ENCODE results near the gene HSDL2.
"Not testable (repeated sequence)": the region's sequence is repeated elsewhere in the genome, so short reads cannot be mapped to it uniquely, and the experiment has no call there.

Gene HSDL2

DNA sequence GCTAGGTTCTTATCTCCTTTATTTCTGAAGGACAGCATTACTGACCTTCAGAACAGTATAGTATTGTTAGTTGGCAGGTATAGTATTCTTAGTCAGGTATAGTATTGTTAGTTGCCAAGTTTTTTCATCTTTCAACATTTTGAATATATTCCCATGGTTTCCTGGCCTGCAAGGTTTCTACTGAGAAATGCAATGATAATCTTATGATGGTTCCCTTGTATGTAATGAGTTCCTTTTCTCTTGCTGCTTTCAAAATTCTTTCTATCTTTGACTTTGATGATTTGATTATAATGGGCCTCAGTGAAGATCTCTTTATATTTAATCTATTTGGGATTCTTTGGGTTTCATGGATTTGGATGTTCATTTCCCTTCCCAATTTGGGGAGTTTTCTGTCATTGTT is 12.4 kb upstream of the HSDL2 start:
- DNase-seq, result no peak

DNA sequence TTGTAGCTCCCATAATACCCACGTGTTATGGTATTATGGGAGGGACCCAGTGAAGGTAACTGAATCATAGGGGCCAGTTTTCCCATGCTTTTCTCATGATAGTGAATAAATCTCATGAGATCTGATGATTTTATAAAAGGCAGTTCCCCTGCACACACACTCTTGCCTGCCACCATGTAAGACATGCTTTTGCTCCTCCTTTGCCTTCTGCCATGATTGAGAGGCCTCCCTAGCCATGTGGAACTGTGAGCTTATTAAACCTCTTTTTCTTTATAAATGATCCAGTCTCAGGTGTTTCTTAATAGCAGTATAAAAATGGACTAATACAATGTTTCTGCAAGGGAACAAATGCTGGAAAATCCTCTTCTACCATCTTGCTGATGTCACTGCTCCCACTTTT is 10.1 kb upstream of the HSDL2 start:
- DNase-seq, result no peak

DNA sequence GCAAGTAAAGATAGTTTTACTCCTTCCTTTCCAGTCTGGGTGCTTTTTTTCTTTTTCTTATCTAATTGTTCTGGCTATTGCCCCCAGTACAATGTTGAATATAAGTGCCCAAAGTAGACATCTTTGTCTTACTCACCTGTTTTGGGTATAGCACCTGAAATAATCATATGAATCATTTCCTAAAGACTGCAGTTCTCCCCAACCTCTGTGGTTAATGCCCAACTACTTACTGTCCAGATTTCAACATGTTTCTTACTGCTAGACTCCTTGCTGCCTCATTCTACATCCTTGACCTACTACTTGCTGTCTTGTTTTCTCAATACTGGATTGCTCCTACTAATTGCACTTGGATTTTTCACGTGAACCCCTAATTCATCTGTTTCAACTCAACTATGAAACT is 8.8 kb upstream of the HSDL2 start:
- no peak for DNase-seq

DNA sequence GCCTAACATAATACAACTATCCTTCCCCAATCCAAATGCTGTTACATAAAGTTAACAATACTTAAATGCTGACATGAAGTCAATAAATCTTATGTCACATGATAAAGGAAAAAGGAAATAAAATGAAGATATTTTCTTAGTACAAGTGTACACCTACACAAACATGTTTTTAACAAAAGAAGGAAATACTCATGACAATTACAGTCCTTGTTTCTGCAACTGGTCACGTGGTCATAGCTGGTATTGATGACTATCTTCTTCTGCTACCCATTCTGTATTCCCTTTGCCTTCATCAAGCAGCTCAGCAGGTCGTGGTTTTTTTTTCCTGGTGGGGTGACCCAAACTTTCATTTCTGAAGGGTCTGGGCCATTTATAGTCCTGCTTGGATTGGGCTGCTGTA is 6.2 kb upstream of the HSDL2 start:
- DNase-seq, result not testable (repeated sequence)

DNA sequence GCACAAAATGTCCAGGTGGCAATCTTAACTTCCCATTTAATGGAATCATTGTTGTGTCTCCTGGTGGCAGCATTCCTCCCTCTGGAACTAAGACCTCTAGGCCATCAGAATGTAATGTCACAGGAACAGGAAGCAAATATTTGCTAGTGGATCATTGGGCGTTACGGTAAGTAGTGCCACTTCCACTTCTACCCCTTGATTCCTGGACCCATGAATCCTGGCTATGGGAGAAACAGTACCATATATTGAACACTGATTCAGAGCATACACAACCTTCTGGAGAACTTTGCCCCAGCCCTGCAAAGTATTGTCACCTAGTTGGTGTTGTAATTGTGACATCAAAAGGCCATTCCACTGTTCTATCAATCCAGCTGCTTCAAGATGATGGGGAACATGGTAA is 5.7 kb upstream of the HSDL2 start:
- DNase-seq, result not testable (repeated sequence)

DNA sequence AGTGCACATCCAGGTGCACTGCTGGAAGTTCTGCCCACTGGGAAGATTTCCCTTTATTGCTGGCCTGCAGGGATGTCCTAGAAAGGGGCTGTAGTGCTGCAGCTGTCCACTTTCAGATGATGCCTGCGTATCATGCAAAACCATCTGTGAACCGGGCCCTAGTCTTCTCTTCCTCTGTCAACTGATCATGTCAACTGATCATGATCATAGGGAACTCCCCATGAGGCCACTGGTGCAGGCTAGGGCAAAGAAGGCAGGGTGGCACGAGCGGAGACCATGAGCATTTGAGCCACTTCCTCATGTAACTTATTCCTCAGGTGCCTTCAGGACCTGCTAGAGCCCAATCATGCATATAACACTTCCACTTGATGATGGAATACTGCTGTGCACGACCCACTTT is 4.5 kb upstream of the HSDL2 start:
- no peak for DNase-seq

DNA sequence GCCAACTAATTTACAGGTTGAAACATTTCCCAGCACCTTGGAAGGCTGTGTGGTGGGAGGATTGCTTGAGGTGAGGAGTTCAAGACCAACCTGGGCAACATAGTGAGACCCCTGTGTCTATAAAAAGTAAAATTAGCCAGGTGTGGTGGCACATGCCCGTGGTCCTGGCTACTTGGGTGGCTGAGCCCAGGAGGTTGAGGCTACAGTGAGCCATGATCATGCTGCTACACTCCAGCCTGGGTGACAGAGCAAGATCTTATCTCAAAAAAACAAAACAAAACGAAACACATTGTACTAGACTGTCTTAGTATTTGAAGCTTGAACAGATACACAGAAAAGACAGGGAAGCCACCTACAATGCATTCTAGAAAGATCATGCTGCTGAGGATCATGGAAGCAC is 2.8 kb upstream of the HSDL2 start:
- DNase-seq, result no peak

DNA sequence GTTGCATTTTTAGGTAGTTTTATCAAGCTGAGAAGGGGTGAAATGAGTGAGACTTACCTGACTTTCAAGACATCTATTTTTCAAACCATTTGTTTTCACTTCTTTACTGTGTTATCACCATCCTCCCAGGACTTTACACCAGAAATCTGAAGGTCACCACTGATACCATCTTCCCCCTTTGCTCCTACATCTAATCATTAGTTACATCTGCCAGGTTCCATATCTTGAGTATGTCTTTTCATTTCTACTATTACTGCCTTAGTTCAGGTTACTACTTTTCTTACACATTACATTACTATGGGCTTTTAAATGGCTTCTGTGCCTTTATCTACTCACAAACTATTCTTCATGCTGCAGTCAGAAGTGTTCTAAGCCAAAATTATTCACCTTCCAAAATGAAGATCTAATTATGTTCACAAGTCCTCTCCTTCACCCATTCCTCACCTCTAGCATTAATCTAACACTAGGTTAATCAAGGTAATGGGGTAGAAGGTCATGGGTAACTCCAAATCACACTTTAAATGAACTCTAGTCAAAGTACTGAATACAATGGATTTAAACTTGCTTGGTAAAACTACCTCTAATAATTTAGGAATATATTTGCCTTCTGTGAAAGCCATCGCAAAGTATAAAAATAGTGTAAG is 2.1 kb upstream of the HSDL2 start:
- no peak for DNase-seq

DNA sequence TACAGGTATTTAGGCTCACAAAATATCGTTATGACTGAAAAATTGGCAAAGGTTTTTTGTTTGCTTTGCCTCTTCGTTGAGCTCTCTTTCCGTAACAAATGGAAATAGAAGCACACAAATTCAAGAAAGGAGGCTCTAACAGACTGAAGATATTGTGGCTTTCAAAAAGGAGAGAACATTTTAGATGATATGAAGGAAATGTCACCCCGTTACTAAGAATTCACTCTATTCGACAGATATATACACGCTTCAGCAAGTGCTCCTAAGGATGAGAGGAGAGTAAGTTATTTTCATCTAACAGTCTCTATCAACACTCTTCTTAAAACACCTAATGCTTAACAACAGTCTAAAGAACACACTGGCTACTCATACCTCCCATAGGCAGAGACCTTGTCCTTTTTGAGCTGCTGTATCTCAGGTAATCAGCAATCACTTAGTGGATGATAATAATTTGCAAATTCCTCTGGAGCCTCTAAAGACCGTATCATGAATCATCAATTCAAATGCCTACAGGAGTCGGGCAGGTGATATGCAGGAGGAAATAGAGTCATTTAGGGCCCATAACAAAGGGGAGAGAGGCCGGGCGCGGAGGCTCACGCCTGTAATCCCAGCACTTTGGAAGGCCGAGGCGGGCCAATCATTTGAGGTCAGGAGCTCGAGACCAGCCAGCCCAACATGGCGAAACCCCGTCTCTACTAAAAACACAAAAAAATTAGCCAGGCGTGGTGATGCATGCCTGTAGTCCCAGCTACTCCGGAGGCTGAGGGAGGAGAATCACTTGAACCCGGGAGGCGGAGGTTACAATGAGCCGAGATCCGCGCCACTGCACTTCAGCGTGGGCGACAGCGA is 1.4 kb upstream of the HSDL2 start:
- peak; percentile 27 for DNase-seq

DNA sequence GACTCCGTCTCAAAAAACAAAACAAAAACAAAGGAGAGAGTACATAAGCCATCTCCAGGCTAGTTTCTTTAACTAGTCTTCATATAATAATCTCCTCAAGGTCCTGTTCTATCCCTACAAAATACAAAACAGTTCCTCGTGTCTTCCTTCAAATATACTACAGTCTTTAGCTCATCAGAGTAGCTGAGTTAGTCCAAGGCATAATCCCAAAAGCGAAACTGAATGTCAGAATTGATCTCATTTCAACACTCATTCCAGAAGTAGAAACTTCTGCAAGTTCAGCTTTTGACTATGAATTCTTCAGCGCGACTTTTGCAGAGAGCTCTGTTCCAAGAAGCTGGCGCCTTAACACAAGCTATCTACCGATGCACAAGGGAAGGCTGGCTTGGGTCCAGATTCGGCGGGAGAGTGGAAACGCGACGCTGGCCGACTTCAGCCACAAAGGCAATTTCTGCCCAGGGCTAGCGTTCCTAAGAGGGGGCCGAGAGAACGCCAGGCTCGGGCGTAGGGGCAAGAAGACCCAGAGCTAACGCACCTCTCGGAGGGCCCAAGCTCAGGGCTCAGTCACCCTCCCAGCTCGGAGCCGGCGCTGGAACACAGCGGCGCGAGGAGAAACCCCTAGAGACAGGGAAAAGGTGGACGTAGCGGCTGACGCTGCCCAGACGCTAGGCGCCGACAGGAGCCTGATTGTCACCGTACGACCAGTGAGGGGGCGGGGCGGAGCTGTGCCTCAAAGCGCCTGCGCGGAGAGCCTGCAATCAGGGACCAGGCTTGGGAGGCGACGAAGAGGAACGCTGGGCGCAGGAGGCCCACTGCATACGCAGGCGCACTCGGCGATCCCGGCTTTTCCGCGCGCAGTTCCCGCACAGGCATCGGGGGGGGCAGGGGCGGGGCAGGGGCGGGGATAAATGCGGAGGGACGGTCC is 469 bp upstream of the HSDL2 start:
- DNase-seq, result peak; percentile 98

DNA sequence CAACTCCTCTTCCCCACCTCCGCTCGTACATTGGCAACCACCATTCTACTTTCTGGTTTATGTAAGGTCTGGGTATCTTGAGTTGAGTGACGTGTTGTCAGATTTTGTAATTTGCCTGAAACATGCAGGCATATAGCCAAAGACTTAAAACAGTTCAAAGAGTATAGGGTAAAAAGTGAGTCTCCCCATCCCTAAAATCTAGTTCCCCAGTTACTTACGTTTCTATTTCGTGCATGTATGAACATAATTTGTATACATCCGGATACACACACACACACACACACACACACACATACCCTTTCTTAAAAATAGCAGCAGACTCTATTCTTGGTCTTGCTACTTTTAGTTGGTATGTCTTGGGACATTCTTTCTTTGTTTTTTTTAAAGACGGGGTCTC is 915 bp downstream of the HSDL2 start:
- DNase-seq, result no peak

DNA sequence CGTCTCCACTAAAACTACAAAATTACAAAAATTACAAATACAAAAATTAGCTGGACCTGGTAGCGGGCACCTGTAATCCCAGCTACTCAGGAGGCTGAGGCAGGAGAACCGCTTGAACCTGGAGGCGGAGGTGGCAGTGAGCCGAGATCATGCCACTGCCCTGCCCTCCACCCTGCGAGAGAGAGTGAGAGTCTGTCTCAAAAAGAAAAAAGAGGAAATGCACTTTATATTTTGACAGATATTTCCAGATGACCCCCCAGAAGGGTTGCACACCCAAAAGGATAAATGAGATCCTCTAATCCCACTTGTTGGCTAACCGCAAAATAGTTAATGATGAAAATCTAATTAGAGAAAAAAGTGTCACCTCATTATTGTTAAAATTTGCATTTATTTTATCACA is 2.2 kb downstream of the HSDL2 start:
- DNase-seq, result no peak

DNA sequence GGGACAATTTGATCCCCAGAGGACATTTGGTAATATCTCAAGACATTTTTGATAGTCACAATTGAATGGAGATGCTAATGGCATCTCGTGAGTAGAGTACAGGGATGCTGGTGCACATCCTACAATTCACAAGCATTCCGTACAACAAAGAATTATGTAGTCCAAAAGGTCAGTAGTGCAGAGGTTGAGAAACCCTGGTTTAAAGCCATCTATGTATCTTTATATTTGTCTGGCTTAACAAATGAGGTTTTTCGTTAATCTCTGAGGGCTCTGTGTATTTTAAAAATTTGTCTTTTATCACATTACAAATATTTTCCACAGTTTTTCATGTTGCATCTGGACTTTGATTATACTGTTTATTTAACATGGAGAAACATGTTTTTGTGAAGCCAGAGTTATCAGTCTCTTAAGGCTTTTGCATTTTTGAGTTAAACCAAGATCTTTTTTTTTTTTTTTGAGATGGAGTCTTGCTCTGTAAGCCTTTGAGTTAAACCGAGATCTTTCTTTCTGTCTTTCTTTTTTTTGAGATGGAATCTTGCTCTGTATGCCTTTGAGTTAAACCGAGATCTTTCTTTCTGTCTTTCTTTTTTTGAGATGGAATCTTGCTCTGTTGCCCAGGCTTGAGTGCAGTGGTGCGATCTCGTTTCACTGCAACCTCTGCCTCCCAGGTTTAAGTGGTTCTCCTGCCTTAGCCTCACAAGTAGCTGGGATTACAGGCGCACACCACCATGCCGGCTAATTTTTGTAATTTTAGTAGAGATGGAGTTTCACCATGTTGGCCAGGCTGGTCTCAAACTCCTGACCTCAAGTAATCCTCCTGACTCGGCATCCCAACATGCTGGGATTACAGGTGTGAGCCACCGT is 2.8 kb downstream of the HSDL2 start:
- DNase-seq, result no peak

DNA sequence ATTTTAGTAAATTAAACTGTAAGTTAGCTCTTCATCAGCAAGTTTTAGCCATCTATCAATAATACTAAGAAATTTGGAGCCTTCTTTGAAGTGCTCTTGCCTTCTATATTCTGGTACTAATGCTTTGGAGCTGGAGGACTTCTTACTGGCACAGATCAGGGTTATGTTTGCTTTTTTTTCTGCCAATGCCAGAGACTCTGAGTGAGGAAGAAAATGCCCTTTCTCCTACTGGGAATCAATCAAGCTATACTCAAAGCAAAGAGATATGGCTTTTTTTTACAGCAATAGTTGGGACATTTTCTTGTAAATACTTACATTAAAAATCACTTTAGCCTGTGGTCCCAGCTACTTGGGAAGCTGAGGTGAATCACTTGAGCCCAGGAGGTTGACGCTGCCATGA is 4.3 kb downstream of the HSDL2 start:
- DNase-seq, result no peak

DNA sequence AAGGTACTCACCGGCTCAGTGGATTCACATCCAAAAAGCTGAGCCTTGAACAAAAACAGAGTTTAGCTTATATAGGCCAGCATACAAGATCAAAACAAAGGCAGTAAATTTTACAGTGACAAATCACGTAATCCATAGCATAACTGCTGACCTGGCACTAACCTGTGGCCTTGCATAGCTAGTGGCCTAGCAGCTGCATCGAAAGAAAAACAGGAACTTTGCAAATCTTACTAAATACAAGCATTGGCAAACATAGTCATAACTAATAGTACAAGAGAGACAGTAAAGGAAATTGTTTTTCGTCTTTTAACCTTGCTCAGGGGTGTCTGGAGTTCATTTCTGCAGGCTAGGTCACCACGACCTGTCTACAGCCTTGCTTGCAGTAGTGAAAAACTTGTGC is 4.8 kb downstream of the HSDL2 start:
- DNase-seq, result no peak

DNA sequence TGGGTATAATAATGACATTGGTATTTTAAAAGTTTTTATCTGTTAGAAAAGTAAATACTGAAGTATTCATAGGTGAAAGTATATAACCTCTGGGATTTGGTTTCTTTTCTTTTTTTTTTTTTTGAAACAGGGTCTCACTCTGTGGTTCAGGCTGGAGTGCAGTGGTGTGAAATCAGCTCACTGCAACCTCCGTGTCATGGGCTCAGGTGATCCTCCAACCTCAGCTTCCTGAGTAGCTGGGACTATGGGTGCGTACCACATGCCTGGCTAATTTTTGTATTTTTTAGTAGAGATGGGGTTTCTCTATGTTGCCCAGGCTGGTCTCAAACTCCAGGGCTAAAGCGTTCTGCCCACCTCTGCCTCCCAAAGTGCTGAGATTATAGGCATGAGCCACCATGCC is 7.2 kb downstream of the HSDL2 start:
- no peak for DNase-seq

DNA sequence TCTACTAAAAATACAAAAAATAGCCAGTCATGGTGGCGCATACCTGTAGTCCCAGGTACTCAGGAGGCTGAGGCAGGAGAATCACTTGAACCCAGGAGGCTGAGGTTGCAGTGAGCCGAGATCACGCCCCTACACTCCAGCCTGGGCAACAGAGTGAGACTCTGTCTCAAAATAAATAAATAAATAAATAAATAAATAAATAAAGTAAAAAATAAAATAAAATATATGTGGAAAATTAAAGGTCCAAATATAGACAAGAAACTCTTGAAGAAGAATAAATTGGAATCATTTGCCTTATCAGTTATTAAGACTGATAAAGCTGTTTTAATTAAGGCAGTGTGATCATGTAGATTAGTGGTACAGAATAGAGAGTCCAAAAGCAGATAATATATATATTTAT is 10.0 kb downstream of the HSDL2 start:
- not testable (repeated sequence) for DNase-seq

DNA sequence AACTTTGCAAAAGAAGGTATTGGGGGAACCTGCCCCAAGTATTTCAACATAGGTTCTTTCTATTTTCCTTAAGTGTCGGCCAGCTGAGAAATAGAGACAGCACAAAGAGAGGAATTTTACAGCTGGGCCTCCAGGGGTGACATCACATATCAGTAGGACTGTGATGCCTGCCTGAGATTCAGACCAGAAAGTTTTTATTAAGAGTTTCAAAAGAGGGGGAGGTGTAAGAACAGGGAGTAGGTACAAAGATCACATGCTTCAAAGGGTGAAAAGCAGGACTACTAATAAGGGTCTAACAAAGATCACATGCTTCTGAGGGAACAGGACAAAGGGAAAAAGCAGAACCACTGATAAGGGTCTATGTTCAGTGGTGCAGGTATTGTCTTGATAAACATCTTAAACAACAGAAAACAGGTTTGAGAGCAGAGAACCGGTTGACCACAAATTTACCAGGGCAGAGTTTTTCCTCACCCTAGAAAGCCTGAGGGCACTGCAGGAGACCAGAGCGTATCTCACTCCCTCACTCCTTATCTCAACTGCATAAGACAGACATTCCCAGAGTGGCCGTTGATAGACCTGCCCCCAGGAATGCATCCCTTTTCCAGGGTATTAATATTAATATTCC is 12.1 kb downstream of the HSDL2 start:
- DNase-seq, result not testable (repeated sequence)

DNA sequence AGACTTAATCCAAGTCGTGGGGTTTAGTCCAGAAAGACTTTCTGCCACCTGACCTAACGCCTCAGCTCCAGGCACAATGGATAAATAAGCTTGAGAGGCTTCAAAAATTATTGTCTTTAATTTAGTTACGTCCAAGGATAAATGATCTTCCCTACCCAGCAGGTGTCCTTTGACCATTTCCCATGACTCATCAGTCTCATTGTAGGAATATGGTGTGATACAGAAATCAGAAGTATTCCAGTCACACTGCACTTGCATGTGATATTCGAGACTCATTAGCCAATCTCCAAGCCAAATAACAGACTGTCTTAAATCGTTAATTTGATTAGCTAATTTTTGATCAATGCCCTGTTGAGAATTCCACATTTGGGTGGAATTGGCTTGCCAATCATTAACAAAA is 13.2 kb downstream of the HSDL2 start:
- DNase-seq, result not testable (repeated sequence)

DNA sequence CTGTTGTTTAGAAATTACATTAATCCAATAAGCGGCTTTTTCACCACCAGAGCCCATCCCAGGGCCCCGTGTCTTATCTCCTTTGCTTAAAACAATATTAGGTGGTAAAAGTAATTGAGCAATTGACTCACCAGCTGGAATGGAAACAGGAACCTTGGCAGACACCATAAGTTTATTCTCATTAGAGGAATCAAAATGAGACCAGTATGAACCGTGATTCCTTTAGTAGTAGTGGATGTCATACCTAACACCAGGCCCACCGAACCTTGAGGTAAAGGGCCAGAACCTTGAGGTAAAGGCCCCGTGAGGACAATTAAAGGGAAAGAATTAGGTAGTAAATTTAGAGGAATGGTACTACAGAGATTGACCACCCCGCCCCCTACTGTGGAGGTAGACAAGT is 16.5 kb downstream of the HSDL2 start:
- no peak for DNase-seq

DNA sequence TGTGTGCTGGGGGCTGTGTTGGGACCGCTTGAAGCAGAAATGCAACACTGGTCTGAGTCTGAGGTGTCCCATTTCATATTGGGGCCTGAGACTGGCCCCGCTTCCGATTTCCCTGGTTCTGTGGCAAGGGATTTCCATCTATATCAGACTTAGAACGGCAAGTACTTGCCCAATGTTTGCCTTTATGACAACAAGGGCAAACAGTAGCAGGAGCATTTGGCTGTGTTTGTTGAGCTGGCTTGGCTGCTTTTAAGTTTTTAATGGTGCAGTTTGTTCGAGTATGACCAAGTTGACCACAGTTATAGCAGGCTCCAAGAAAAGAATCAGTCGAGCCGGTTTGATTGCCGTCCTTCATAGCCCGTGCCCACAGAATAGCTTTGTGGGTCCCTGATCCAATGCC is 17.0 kb downstream of the HSDL2 start:
- DNase-seq, result no peak

DNA sequence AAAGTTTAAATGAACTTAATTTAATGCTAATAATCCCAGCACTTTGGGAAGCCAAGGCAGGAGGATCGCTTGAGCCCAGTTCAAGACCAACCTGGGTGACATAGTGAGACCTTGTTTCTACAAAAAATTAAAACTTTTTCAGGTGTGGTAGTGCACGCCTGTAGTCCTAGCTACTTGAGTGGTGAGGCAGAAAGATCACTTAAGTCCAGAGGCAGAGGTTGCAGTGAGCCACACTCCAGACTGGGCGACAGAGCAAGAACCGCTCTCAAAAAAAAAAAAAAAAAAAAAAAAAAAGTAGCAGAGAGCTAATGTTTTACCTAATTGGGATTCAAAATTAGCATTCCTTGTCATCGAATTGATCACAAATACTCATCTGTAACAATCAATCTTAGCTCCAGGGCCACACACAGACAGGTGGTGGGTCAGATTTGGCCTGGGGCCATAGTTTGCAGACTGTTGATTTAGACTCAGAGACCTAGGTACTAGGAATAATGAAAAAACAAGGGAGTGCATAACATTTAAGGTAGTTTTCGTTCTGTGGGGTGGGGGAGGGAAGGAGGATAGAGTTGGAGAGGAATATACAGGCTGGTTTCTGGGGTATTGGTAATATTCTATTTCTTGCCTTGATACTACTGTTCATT is 21.4 kb downstream of the HSDL2 start:
- no peak for DNase-seq

Measured in NCI-H1105 treated with DMSO at 0.1 percent for 48 hours (cell line).